ENCODE data around the gene MADCAM1.

The MADCAM1 gene

DNA sequence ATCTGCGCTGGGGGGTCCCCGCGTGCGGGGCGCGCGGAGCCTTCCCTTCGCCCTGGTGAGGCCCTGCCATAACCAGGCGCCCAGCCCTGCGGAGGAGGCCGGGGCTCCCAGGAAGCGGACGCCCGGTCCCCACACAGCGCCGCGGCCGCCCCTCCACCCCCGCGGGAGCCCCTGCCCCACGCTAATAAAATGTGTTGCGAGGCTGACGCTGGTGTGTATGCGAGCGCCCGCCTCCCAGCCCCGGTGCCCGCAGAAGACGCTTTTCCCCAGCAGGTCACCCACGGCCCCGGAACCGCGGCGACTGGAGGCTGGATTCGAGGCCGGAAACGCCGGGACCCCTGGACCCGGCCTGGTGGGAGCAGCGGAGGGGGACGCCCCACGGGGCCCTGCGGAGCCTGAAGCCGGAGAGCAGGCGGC, 23.2 kb downstream of the MADCAM1 start:
- H3K4me1 ChIP-seq, result peaks cover 0 to 6% (median 5%) of the 10 kb centered on the region in 4 donors
- H3K36me3 ChIP-seq, result peaks cover 0 to 26% (median 8%) of the 10 kb centered on the region in 3 donors
- no peak overlapping the region for H3K4me3 ChIP-seq
- TF ChIP-seq, protein P1, sequence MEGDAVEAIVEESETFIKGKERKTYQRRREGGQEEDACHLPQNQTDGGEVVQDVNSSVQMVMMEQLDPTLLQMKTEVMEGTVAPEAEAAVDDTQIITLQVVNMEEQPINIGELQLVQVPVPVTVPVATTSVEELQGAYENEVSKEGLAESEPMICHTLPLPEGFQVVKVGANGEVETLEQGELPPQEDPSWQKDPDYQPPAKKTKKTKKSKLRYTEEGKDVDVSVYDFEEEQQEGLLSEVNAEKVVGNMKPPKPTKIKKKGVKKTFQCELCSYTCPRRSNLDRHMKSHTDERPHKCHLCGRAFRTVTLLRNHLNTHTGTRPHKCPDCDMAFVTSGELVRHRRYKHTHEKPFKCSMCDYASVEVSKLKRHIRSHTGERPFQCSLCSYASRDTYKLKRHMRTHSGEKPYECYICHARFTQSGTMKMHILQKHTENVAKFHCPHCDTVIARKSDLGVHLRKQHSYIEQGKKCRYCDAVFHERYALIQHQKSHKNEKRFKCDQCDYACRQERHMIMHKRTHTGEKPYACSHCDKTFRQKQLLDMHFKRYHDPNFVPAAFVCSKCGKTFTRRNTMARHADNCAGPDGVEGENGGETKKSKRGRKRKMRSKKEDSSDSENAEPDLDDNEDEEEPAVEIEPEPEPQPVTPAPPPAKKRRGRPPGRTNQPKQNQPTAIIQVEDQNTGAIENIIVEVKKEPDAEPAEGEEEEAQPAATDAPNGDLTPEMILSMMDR (IDR thresholded peaks at IDR 0.05), result no peak
- peaks cover 0 to 3% of the 10 kb centered on the region in 2 donors for H3K27me3 ChIP-seq
- no peak overlapping the region for H3K27ac ChIP-seq
- intact Hi-C loops (cut with DNase I; ENCODE audit: low total_unique reads), result no loop called here
- no peaks in the 10 kb centered on the region for H3K9me3 ChIP-seq
- DNase-seq, result no peak

DNA sequence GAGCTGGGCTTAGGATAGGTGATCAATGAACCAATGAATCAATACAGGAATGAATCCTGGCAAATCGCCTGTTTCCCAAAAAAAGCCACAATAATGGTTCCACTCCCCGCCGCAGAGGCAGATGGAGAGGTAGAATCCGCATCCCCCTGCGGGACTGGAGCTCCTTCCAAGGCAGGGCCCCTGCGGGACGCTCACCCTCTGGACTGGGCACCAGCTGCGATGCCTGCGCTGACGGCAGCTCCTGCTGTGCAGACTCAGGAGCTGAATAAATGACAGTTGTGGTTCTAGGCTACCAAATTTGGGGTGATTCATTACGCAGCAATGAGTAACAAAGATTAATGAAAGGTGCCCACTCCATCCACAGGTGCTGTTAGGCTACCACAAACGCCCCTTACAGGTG, 26.4 kb downstream of the MADCAM1 start:
- Histone ChIP-seq H3K27me3 (peaks cover 0 to 16% of the 10 kb centered on the region in 2 donors), H3K4me1 (peaks cover 0 to 6% (median 5%) of the 10 kb centered on the region in 4 donors), H3K9me3 (no peaks in the 10 kb centered on the region), H3K27ac (no peak overlapping the region), H3K36me3 (peaks cover 0 to 26% (median 8%) of the 10 kb centered on the region in 3 donors), H3K4me3 (no peak overlapping the region)
- no peak for DNase-seq
- TF ChIP-seq, protein P1 (IDR thresholded peaks at IDR 0.05), result no peak
- intact Hi-C loops (cut with DNase I; ENCODE audit: low total_unique reads), result no loop called here

DNA sequence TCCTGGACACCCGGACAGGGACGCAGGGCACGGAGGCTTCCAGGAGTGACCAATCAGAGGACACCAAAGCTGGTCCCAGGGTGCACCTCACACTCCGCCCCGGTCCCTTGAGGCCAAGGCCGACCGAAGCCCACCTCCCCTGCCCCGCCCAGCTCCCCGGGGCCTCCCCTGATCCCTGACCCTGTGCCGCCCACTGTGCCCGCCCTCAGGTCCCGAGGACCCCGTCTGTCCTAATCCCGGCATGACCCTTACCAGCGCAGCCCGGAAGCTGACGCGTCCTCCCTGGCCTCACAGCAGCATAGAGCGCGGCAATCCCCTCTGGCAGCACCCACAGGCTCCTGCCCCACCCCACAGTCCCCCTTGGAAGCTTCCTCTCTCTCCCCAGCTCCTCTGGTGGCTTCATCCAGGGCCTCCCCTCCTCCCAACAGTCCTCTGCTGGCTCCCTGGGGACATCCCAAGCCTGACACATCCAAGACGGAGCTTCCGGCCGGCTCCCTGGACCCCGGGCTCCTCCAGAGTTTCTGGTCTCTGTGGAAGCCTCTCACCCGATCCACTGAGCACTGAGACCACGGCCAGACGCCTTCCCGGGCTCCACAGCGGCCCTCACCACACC, 27.9 kb downstream of the MADCAM1 start:
- Histone ChIP-seq H3K27me3 (peaks cover 0 to 16% of the 10 kb centered on the region in 2 donors), H3K4me3 (no peak overlapping the region), H3K27ac (no peak overlapping the region), H3K9me3 (no peaks in the 10 kb centered on the region), H3K4me1 (peaks cover 0 to 6% (median 5%) of the 10 kb centered on the region in 4 donors), H3K36me3 (peaks cover 0 to 22% (median 8%) of the 10 kb centered on the region in 3 donors)
- intact Hi-C loops (cut with DNase I; ENCODE audit: low total_unique reads), result no loop called here
- no peak for DNase-seq
- TF ChIP-seq, protein P1 (IDR thresholded peaks at IDR 0.05), result no peak

DNA sequence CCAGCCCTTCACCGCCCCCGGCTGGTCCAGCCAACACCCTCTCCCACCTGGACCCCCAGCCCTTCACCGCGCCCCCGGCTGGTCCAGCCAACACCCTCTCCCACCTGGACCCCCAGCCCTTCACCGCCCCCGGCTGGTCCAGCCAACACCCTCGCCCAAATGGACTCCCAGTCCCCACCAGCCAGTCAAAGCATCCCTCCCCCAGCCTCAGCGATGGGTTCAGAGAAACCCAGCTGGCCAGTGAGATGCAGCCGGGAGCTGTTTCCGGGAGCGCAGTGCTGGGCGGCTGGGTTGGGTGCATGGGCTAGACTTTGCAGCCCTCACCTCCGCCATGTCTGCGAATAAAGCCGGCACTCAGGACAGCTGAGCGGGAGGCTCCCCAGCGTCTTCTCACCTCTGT, 28.7 kb downstream of the MADCAM1 start:
- H3K9me3 ChIP-seq, result no peaks in the 10 kb centered on the region
- H3K36me3 ChIP-seq, result peaks cover 0 to 13% (median 8%) of the 10 kb centered on the region in 3 donors
- peaks cover 0 to 6% (median 5%) of the 10 kb centered on the region in 4 donors for H3K4me1 ChIP-seq
- DNase-seq, result no peak
- intact Hi-C loops (cut with DNase I; ENCODE audit: low total_unique reads), result no loop called here
- H3K4me3 ChIP-seq, result no peak overlapping the region
- TF ChIP-seq, protein P1 (IDR thresholded peaks at IDR 0.05), result no peak
- peaks cover 0 to 16% of the 10 kb centered on the region in 2 donors for H3K27me3 ChIP-seq
- no peak overlapping the region for H3K27ac ChIP-seq

DNA sequence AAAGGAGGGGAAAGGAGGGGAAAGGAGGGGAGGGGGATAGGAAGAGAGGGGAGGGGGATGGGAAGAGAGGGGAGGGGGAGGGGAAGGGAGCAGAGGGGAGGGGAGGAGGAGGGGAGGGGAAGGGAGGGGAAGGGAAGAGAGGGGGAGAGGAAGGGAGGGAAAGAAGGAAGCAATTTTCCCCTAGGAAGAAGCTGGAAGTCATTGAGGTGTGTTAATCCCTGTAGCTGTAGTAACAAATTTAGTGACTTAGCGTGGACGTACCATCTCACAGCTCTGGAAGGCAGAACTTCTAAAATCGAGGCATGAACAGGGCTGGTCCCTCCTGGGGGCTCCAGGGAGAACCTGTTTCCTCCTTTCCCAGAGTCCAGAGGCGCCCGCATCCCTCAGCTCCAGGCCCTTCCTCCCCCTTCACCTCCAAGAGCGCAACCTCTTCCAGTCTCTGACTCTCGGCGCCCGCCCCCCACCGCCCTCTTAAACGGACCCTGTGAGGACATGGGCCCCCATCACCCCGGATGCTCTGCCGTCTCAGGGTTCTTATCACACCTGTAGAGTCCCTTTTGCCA, 29.7 kb downstream of the MADCAM1 start:
- no peak overlapping the region for H3K27ac ChIP-seq
- H3K4me1 ChIP-seq, result peaks cover 0 to 13% (median 7%) of the 10 kb centered on the region in 4 donors
- no peak overlapping the region for H3K4me3 ChIP-seq
- TF ChIP-seq, protein P1 (IDR thresholded peaks at IDR 0.05), result no peak
- peaks cover 0 to 16% of the 10 kb centered on the region in 2 donors for H3K27me3 ChIP-seq
- no peak for DNase-seq
- no peaks in the 10 kb centered on the region for H3K9me3 ChIP-seq
- intact Hi-C loops (cut with DNase I; ENCODE audit: low total_unique reads), result no loop called here
- H3K36me3 ChIP-seq, result peaks cover 0 to 8% (median 4%) of the 10 kb centered on the region in 3 donors
